Hematopoietic multipotent progenitor cell treated with erythropoietin and hydrocortisone succinate and interleukin-3 and kit ligand, for 4 days (in vitro differentiated cells): ENCODE results near the gene INVS.
A peak's percentile ranks its signal among the peaks of the same experiment; 100 is the strongest.
"Not testable (repeated sequence)": the region's sequence is repeated elsewhere in the genome, so short reads cannot be mapped to it uniquely, and the experiment has no call there.

Source experiments
- DNase-seq: peaks from one replicate; pipeline ENCODE4 v3.0.0-alpha.2; 2015

INVS gene

GRCh38 chr9:100197553-100197952, 98.5 kb downstream of the INVS start:
- no peak for DNase-seq

- no peak for DNase-seq
Observed at GRCh38 chr9:100202806-100203205, 103.8 kb downstream of the INVS start.

- DNase-seq, result no peak
Observed at GRCh38 chr9:100204796-100205195, 105.8 kb downstream of the INVS start.

- no peak for DNase-seq
Observed at GRCh38 chr9:100206899-100207298, 107.9 kb downstream of the INVS start.

- no peak for DNase-seq
Observed at GRCh38 chr9:100208673-100209072, 109.6 kb downstream of the INVS start.

GRCh38 chr9:100211476-100211875, 112.4 kb downstream of the INVS start:
- no peak for DNase-seq

GRCh38 chr9:100213730-100214477, 114.9 kb downstream of the INVS start:
- DNase-seq, result no peak

GRCh38 chr9:100216178-100216787, 117.2 kb downstream of the INVS start:
- DNase-seq, result peak; percentile 80

GRCh38 chr9:100217536-100217935, 118.5 kb downstream of the INVS start:
- no peak for DNase-seq

GRCh38 chr9:100219347-100219746, 120.3 kb downstream of the INVS start:
- DNase-seq, result peak; percentile 41

GRCh38 chr9:100220936-100221335, 121.9 kb downstream of the INVS start:
- no peak for DNase-seq

GRCh38 chr9:100221538-100221937, 122.5 kb downstream of the INVS start:
- DNase-seq, result no peak

- peak; percentile 65 for DNase-seq
Observed at GRCh38 chr9:100222674-100223073, 123.6 kb downstream of the INVS start.

GRCh38 chr9:100227636-100228035, 128.6 kb downstream of the INVS start:
- DNase-seq, result peak; percentile 44

- DNase-seq, result peak; percentile 43
Observed at GRCh38 chr9:100228352-100228869, 129.4 kb downstream of the INVS start.

- DNase-seq, result no peak
Observed at GRCh38 chr9:100229136-100229535, 130.1 kb downstream of the INVS start.

- DNase-seq, result no peak
Observed at GRCh38 chr9:100229561-100229960, 130.5 kb downstream of the INVS start.

- not testable (repeated sequence) for DNase-seq
Observed at GRCh38 chr9:100236986-100237385, 137.9 kb downstream of the INVS start.

GRCh38 chr9:100240512-100240911, 141.5 kb downstream of the INVS start:
- no peak for DNase-seq

GRCh38 chr9:100267211-100267610, 168.2 kb downstream of the INVS start:
- DNase-seq, result no peak

GRCh38 chr9:100268271-100268670, 169.2 kb downstream of the INVS start:
- no peak for DNase-seq

- no peak for DNase-seq
Observed at GRCh38 chr9:100269656-100270055, 170.6 kb downstream of the INVS start.

GRCh38 chr9:100277166-100277979, 178.3 kb downstream of the INVS start:
- DNase-seq, result no peak

- peak; percentile 54 for DNase-seq
Observed at GRCh38 chr9:100281066-100281465, 182.0 kb downstream of the INVS start.
